Tibial nerve (tissue), 4 donors: Measurements from ENCODE around the gene USP24. TPM values are rescaled to one million over a fixed set of nuclear protein-coding genes. Genes with fewer than 3 reads are reported as not detected.

ENCODE experiments used
- DNase-seq, 2 donors: peaks; one replicate each; pipeline ENCODE4 v3.0.0-alpha.2; 2019; ENCODE audit warnings: low spot score in 2 of 2
- H3K27ac ChIP-seq, 4 donors: fragments of 200-600 bp; sonication (generic) in 3 of 4; one replicate each; pipeline ENCODE4 v1.5.1; 2017 to 2019; ENCODE audit warnings: mild to moderate bottlenecking in 1 of 4
- H3K27me3 ChIP-seq, 2 donors: fragments of 200-600 bp; sonication (generic) in 1 of 2; one replicate each; pipeline versions ENCODE4 v1.5.1 to v1.6.0; 2017 to 2019
- H3K36me3 ChIP-seq, 3 donors: fragments of 200-600 bp; sonication (generic); one replicate each; pipeline ENCODE4 v1.5.1; 2018 to 2019
- H3K4me1 ChIP-seq, 4 donors: fragments of 200-600 bp; sonication (generic) in 3 of 4; one replicate each; pipeline ENCODE4 v1.5.1; 2017 to 2019
- H3K4me3 ChIP-seq, 4 donors: fragments of 200-600 bp; sonication (generic) in 3 of 4; one replicate each; pipeline ENCODE4 v1.5.1; 2017 to 2019; ENCODE audit warnings: mild to moderate bottlenecking in 1 of 4, moderate library complexity in 1 of 4
- H3K9me3 ChIP-seq, 4 donors: fragments of 200-600 bp; sonication (generic) in 3 of 4; one replicate each; pipeline ENCODE4 v1.5.1; 2017 to 2019
- EP300 ChIP-seq, 2 donors: sonication (generic); formaldehyde crosslinking; IDR thresholded peaks; one replicate each; pipeline ENCODE4 v1.6.1; 2017; ENCODE audit warnings: antibody characterized with exemption in 2 of 2, mild to moderate bottlenecking in 1 of 2
- POLR2A ChIP-seq, 2 donors: fragments of 450-650 bp; IDR thresholded peaks; one replicate each; pipeline ENCODE4 v1.6.1; 2017; ENCODE audit warnings: antibody characterized with exemption in 2 of 2, mild to moderate bottlenecking in 2 of 2, moderate library complexity in 2 of 2
- WGBS, 2 donors: methylation state at CpG; one replicate each; pipeline ENCODE4 v1.1.5; 2018; 5-methylcytosine and 5-hydroxymethylcytosine counted together
- total RNA-seq, 4 donors: library from RNA; depleted of rRNA; stranded (reverse); fragments of >200 nt; gene quantifications; one replicate each; pipeline ENCODE4 v1.1.0, GENCODE V29; 2016
- TF ChIP-seq, protein P1 (sequence below), 5 experiments: fragments of 200-600 bp in 3 of 5; fragments of 450-650 bp in 2 of 5; sonication (generic) in 3 of 5; IDR thresholded peaks; one replicate each; pipeline ENCODE4 v1.5.1; 2016 to 2019; ENCODE audit warnings: antibody characterized with exemption in 5 of 5, mild to moderate bottlenecking in 3 of 5, moderate library complexity in 2 of 5

Gene USP24
- total RNA-seq, 4 donors from 2014 or later = 46.8 to 63.8 (median 55.7) TPM

- no peaks in the 10 kb centered on the region for H3K27me3 ChIP-seq
- no peak for DNase-seq
- no peak for TF ChIP-seq POLR2A (IDR thresholded peaks at IDR 0.05)
- TF ChIP-seq, protein P1, sequence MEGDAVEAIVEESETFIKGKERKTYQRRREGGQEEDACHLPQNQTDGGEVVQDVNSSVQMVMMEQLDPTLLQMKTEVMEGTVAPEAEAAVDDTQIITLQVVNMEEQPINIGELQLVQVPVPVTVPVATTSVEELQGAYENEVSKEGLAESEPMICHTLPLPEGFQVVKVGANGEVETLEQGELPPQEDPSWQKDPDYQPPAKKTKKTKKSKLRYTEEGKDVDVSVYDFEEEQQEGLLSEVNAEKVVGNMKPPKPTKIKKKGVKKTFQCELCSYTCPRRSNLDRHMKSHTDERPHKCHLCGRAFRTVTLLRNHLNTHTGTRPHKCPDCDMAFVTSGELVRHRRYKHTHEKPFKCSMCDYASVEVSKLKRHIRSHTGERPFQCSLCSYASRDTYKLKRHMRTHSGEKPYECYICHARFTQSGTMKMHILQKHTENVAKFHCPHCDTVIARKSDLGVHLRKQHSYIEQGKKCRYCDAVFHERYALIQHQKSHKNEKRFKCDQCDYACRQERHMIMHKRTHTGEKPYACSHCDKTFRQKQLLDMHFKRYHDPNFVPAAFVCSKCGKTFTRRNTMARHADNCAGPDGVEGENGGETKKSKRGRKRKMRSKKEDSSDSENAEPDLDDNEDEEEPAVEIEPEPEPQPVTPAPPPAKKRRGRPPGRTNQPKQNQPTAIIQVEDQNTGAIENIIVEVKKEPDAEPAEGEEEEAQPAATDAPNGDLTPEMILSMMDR (IDR thresholded peaks at IDR 0.05) = no peak
- no peak for TF ChIP-seq EP300 (IDR thresholded peaks at IDR 0.05)
- H3K4me3 ChIP-seq = no peak overlapping the region
- no peaks in the 10 kb centered on the region for H3K9me3 ChIP-seq
- WGBS, 2 donors = 61 to 74% methylated on average over 12 to 13 of the region's 13 CpGs
- H3K36me3 ChIP-seq = peaks cover 0 to 5% (median 0%) of the 10 kb centered on the region in 3 donors
- H3K27ac ChIP-seq = no peak overlapping the region
- H3K4me1 ChIP-seq = peaks cover 0 to 17% (median 0%) of the 10 kb centered on the region in 4 donors
Measured at GRCh38 chr1:55061000-55061705, 154.0 kb downstream of the USP24 start.

GRCh38 chr1:55060133-55060999, 154.8 kb downstream of the USP24 start:
- peaks cover 0 to 16% (median 0%) of the 10 kb centered on the region in 4 donors for H3K4me1 ChIP-seq
- no peak for DNase-seq
- H3K27me3 ChIP-seq = no peaks in the 10 kb centered on the region

GRCh38 chr1:55059302-55060132, 155.6 kb downstream of the USP24 start:
- no peaks in the 10 kb centered on the region for H3K9me3 ChIP-seq
- H3K27me3 ChIP-seq = no peaks in the 10 kb centered on the region
- TF ChIP-seq, protein P1 (IDR thresholded peaks at IDR 0.05) = no peak
- no peak for TF ChIP-seq EP300 (IDR thresholded peaks at IDR 0.05)
- TF ChIP-seq POLR2A (IDR thresholded peaks at IDR 0.05) = no peak
- no peak overlapping the region for H3K4me3 ChIP-seq
- DNase-seq = no peak
- no peaks in the 10 kb centered on the region for H3K36me3 ChIP-seq
- peaks cover 0 to 10% (median 0%) of the 10 kb centered on the region in 4 donors for H3K4me1 ChIP-seq
- WGBS, 2 donors = 85 to 89% methylated on average over 13 to 14 of the region's 14 CpGs
- no peak overlapping the region for H3K27ac ChIP-seq

More at GRCh38 chr1:55060133-55060999, 154.8 kb downstream of the USP24 start:
- Histone ChIP-seq H3K4me3 (no peak overlapping the region), H3K36me3 (no peaks in the 10 kb centered on the region), H3K9me3 (no peaks in the 10 kb centered on the region), H3K27ac (no peak overlapping the region)
- WGBS, 2 donors = 87 to 91% methylated on average over 10 to 14 of the region's 14 CpGs
- TF ChIP-seq EP300 (IDR thresholded peaks at IDR 0.05) (no peak), POLR2A (IDR thresholded peaks at IDR 0.05) (no peak)
- TF ChIP-seq, protein P1 (IDR thresholded peaks at IDR 0.05) = no peak

- Histone ChIP-seq H3K9me3 (no peaks in the 10 kb centered on the region), H3K36me3 (no peaks in the 10 kb centered on the region), H3K4me3 (no peak overlapping the region), H3K4me1 (peaks cover 0 to 4% (median 0%) of the 10 kb centered on the region in 4 donors), H3K27ac (no peak overlapping the region), H3K27me3 (no peaks in the 10 kb centered on the region)
- 86 to 94% methylated on average over 6 of the region's 6 CpGs for WGBS, 2 donors
- no peak for DNase-seq
- no peak for TF ChIP-seq EP300 (IDR thresholded peaks at IDR 0.05)
- TF ChIP-seq POLR2A (IDR thresholded peaks at IDR 0.05) = no peak
- TF ChIP-seq, protein P1 (IDR thresholded peaks at IDR 0.05) = no peak
Measured at GRCh38 chr1:55057956-55058298, 157.2 kb downstream of the USP24 start.
